GOT3 (cell line): ENCODE results near the gene WNT5B.

Experiments
- DNase-seq: peaks from one replicate; lab custom pipeline; 2025; ENCODE audit warnings: mixed read lengths; lab: John Stamatoyannopoulos, UW

Gene WNT5B

DNA sequence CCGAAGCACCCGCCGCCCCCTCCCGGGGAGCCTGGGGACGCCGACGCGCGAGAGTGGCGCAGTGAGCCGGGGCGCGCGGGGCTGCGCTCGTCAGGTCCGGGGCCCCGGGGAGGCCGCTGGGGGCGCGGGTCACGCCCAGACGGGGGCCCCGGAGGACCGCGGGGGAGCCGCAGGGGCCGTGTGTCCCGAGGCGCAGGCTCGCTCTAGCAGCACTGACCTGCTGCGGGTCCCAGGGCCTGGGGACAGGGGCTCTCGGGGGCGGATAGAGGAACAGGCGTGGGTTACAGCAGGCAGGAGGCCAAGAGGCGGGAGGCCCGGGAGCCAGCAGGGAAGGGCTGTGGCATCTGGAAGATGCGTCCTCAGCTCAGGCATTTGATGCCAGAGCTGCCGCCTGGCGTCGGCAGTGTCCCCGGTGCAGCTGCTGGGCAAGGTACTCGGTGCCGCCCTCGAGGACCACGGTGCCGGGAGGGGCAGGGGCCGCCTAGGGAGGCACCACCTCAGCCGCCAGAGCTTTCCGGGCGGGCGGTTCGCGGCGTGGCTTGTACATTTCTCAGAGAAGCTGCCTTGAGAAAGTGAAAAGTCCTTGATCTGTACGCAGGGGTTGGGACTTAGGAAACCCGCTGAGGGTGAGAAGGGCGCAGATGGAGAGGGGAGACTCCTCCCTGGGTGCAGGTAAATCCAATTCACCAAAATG lies 1.2 kb downstream of the WNT5B start:
- no peak for DNase-seq

DNA sequence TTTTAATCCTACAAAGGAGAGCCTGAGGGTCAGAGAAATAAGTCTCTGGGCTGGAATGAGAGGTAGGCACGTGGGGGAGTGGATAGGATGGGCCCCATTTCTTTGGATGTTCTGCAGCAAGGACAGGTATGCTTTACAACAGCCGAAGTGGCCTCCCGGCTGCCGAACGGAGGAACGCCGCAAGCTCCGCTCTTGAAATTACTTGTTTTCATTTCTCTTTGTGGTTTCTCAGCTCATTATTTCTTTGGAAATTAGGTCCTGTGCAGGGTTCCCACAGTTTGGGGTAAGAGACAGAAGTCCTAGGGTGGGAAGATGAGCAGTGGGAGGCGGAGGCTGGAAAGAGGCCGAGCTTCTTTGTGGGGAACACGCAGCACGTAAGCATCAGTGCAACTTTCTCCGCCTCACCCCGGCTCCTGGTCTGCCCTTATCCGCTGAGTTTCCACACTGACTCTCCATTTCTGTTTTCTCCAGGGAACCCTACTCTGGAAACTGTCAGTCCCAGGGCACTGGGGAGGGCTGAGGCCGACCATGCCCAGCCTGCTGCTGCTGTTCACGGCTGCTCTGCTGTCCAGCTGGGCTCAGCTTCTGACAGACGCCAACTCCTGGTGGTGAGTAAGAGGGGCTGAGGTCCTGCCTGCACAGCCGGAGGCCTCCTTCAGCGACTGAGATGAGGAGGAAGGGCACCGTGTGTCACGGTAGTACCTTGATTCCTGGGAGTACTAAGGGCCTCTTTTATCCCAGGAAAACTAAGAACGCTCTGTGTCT lies 2.0 kb downstream of the WNT5B start:
- DNase-seq: no peak

DNA sequence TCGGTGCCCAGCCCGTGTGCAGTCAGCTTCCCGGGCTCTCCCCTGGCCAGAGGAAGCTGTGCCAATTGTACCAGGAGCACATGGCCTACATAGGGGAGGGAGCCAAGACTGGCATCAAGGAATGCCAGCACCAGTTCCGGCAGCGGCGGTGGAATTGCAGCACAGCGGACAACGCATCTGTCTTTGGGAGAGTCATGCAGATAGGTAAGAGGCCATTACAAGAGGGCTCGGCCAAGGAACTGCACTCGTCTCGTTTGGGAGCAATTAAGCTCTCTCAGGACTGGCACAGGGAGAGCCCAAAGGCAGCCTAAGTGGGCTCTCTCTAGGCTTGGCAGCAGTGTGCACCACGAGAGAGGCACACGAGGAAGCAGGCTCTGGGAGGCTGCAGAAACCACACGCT lies 3.7 kb downstream of the WNT5B start:
- no peak for DNase-seq

DNA sequence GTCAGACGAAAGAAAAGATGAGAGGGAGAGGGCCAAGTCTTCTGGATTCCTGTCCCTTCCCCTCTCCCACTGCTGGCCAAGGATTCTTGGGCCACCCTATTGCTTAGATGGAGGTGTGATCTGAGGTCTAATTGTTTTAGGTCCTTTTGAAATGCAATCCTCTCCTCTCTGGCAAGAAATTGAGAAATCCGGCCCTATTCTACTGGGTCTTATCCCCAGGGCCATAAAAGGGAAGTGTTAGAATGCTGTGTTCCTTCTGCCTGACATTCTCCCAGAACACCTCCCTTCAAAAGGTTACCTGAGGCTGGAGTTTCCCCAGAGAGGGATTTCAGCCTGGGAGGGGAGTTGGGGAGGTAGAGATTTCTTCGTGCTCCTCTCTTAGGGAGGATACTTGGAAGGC lies 4.4 kb downstream of the WNT5B start:
- no peak for DNase-seq

DNA sequence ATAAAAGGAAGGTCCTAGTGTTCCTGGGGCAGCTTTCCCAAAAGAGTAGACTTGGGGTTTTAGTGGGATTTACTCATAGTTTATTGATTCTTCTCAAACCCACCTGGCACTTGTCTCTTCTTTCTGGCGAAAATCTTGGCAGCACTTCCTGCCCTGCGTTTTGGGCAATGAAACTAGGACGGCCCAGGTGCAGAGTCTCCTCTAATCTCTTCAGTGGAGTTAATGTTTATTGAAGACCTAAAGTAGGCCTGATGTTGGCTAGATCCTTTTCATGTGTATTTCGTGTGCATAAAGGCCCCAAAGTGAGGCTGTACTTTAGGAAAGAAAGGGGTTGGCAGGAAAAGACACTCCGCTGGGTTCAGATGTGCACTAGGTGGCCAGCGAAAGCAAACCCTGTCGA lies 5.1 kb downstream of the WNT5B start:
- DNase-seq: no peak

DNA sequence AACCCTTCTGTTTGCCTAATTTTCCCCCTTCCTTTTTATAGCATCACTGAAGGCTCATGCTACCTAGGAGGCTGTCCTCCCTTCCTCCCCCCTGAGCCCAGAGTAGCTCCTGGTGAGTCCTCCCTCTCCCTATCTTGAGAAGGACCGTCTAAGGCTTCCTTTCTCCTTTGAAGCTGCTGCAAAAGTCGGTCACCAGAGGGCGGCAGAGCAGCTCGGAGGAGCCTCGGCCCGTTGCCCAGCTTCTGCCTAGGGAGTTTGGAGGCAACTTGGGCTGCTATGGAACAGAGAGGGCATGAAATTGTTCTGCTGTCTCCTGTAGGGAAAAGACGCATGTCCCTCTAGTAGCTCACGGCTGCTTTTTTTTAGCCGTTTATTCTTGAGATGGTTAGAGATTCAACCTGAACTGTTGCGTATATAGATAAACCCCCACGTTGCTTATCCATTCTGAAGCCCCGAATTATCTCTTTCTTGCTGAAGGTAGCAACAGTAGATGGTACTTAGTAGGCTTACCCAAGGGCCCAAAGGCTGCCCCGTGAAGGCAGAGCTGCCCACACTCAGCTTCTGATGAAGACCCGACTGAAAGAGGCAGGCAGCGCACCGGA lies 5.7 kb downstream of the WNT5B start:
- peak; percentile 10 for DNase-seq

DNA sequence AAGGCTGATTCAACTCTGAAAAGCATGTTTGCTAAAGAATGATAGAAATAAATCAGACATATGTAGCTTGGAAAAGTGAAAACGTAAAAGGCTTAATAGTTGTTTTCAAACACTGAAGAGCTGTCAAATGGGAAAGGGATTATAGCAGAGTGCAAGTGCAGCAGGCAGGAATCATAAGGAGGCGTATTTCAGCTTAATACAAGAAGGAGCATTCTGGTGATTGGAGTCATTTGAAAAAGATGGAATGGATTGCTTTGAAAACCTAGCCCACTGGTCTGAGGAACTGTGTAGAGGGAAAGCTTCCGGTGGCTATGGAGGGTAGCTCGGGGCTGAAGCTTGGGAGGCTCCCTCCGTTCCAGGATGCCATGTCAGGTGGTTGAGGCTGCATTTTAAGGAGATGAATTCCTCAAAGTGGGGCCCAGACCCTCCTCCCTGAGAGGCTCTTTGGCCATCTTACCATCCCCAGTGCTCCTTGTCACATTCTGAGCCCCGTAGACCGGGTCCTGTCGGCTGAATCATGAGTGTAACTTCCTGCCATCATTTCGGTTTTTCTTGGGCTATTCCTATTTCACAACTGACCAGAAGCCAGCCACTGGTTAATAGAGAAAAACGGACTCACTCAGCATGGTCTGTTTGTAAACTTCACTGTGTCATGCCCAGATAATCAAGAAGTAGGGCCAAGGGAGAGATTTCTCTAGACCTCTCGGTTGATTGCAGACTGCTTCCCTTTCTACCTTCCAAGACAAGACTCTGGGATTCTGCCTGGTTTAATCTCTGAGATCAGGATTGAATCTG lies 6.5 kb downstream of the WNT5B start:
- no peak for DNase-seq

DNA sequence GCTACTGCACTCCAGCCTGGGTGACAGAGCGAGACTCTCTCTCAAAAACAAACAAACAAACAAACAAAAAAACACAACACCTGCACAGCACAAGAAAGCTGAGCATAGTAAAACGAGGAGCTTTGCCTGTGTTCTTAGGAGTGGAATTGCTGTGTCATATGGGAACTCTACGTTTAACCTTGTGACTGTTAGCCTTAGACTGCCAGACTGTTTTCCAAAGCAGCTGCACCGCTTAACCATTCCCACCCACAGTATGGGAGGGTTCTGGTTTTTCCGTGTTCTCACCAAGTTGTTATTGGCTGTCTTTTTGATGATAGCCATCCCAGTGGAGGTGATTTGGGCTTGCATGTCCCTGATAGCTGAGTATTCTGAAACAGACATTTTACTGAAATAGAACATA lies 9.2 kb downstream of the WNT5B start:
- DNase-seq: no peak

DNA sequence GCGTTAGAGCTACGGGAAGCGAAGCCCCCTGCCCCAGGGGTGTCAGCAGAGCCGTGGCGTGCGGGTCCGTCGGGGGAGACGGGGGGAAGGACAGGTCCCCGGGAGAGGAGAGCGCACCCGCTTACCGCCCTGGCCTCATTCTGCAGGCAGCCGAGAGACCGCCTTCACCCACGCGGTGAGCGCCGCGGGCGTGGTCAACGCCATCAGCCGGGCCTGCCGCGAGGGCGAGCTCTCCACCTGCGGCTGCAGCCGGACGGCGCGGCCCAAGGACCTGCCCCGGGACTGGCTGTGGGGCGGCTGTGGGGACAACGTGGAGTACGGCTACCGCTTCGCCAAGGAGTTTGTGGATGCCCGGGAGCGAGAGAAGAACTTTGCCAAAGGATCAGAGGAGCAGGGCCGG lies 10.5 kb downstream of the WNT5B start:
- DNase-seq: no peak

DNA sequence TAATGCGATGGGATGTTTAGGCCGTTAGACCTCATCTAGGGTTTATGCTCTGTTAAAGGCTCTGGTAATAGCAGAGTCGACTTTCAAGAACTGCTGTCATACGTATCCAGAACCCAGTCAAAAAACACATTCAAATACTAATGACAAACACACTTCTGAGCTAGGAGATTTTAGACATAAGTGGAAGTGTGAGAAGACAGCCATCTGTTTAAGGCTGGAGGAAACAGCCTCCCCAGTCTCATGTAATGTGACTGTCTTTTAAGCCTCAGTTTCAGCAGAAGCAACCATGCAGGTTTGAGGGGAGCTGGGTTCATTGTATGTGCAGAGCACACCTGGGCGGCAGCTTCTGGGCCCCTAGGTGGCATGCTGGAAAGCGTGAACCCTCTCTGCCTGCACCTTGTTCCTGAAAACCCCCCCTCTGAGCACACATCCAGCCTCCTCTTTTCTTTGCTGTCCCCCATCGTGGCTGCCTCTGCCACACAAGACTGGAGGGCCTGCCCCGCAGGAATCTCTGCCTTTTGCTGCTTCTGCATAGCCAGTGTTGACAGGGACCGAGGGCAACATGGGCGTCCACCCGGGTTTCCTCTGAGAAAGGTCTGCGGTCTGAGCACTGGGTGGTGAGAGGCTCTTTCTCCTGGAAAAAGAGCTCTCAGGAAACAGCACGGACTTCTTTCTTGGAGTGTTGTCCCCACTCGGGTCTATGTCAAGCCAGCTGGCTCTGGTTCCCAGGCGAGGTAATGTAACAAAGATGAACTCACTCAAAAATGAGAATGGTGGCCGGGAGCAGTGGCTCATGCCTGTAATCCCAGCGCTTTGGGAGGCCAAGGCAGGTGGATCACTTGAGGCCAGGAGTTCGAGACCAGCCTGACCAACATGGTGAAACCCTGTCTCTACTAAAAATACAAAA lies 11.6 kb downstream of the WNT5B start:
- DNase-seq: no peak

DNA sequence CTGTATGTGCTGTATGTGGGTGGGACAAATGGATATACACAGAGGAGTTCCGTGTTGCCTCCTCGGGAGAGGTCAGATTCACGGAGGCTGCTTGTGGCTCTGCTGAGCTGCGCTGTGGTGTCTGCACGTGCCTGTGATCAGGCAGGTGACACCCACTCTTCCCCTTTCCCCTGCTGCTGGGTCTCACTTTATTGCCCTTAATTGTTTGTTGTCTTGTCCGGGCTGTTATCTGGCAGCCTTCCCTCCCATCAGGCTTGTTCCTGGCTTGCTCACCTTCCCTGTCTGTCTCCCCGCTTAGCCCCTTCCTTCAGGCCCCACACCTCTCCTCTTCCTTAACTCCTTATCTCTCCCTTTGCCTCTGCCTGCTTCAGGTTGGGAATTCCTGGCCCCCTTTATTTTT lies 13.5 kb downstream of the WNT5B start:
- DNase-seq: no peak

DNA sequence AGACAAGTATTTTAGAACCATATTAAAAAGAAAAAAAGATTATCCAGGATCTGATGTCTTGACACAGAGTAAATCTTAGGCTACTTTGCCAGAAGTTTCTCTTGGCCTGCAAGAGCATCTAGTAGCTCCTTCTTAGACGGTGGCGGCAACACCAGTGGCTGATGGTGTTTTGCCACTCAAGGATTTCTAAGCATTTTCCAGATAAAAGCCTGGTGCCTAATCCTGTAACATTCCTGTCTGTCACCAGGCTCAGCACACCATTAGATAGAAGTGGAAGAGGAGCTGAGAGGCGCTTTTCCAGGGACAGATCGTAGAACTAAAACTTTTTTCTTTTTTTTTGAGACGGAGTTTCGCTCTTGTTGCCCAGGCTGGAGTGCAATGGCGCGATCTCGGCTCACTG lies 14.0 kb downstream of the WNT5B start:
- no peak for DNase-seq

DNA sequence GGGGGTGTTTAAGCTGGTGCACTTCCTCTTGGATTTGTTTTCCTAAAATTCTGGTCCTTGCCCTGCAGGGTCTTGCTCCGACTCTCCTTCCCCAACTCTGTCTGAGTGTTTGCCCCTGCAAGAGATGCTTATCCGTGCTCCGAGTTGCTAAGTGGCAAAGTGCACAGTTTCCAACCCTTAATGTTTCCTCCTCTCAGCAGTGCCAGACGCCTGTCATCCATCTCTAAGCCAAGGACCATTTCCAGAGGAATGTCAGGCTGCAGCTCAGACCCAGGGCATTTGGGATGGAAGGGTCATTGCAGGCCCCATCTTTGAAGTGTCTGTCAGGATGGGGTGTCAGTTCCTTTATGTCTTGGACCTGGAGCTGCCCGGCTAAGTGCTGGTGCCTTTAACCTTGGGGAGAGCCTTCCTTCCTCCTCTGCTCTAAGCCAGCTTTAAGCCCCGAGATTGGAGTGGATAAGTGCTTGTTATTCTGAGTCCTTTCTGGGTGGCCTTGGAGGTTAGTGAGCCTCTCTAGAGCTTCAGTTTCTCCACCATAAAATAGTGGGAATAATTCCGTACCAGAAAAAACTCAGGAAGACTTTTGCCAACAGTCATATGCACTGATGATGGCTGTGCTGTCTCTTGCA lies 15.0 kb downstream of the WNT5B start:
- DNase-seq: no peak

DNA sequence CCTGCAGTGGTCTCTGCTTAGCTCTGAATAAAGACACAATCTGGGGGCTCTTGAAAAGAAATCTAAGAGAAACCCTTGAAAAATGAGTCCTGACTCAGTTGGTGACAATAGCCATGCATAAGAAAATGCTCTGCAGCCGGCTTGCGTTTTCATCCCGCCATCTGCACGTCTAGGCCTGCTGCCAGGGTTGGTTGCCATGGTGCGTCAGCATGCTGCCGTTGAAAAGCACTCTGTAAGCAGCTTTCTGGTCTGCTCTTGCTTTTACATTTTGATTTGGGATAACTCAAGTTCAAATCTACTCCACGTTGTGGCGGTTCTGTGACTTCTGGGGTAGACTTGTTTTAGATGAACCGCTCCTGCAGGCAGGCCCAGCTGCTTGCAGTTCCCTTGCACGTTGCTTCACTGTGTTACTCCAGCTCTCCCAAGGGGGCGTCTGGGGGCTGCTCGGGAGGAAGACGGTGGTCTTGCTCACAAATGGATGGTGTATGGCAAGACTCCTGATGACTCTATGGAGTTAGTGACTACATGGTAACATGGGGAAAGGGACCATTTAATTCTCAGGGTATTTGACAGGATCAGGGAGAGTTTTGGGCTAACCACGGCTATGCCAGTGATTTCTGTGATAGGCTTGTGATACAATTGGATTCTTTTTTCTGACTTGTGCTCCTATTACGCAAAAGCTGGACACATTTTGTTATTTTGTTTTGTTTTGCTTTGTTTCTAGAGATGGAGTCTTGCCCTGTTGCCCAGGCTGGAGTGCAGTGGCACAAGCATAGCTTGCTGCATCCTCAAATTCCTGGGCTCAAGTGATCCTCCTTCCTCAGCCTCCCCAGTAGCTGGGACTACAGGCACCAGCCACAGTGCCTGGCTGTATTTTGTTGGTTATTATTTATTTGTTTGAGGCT lies 15.8 kb downstream of the WNT5B start:
- no peak for DNase-seq

DNA sequence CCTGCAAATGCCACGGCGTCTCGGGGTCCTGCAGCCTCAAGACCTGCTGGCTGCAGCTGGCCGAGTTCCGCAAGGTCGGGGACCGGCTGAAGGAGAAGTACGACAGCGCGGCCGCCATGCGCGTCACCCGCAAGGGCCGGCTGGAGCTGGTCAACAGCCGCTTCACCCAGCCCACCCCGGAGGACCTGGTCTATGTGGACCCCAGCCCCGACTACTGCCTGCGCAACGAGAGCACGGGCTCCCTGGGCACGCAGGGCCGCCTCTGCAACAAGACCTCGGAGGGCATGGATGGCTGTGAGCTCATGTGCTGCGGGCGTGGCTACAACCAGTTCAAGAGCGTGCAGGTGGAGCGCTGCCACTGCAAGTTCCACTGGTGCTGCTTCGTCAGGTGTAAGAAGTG lies 16.8 kb downstream of the WNT5B start:
- no peak for DNase-seq

DNA sequence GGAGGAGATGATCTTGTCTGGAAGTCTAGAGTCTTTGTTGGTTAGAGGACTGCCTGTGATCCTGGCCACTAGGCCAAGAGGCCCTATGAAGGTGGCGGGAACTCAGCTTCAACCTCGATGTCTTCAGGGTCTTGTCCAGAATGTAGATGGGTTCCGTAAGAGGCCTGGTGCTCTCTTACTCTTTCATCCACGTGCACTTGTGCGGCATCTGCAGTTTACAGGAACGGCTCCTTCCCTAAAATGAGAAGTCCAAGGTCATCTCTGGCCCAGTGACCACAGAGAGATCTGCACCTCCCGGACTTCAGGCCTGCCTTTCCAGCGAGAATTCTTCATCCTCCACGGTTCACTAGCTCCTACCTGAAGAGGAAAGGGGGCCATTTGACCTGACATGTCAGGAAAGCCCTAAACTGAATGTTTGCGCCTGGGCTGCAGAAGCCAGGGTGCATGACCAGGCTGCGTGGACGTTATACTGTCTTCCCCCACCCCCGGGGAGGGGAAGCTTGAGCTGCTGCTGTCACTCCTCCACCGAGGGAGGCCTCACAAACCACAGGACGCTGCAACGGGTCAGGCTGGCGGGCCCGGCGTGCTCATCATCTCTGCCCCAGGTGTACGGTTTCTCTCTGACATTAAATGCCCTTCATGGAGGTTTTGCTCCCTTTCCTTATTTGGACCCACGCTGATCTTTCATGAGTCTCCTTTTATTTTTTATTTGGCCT lies 17.7 kb downstream of the WNT5B start:
- no peak for DNase-seq

DNA sequence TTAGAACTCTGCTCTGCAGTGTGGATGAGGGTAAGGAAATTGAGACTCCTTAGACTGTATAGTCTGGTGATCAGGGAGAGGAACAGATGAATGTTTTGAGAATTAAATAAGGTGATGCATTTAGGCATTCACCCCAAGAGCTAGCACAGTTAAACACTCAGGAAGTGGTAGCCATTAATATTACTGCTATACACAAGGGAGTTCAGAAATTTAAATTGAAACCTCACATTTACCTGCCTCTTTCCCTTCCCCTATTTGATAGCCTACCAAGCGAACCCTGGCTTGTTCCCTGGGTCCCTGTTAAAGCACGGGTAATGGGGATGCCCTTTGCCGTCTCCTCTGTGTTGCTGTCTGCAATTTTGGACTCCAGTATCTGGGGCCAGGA lies 18.2 kb downstream of the WNT5B start:
- no peak for DNase-seq

DNA sequence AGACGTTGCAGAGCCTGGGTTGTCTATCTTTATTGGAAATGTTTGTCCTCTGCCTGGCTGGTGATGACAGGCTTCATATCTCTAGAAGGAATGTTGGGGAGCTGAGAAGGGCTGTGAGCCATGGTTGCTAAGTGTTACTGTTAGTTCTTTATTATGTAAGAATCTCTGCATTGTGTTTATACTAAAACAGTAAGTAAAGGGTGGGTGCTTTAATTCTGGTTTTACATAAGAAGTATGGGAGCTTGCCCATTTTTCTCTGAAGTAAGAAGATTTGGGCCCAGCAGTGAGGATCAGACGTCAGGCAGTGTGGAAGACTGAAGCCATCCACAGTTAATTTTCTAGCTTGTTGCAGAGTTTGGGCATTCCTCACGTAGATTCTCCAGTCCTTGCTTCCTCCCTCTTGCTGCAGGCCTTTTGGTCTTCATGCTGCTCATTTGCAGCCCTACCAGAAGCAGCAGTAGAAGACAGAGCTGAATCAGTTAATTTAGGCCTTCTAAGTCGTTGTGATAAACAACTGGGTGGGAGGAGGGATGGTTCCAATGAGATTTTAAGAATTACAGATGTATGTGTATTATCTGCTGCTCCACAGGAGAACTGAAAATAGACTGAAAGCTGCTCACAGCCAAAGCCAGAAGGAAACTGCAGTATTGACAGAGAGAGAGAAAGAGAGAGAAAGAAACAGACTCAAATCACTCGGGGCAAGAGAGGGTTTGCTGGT lies 21.4 kb downstream of the WNT5B start:
- DNase-seq: no peak

DNA sequence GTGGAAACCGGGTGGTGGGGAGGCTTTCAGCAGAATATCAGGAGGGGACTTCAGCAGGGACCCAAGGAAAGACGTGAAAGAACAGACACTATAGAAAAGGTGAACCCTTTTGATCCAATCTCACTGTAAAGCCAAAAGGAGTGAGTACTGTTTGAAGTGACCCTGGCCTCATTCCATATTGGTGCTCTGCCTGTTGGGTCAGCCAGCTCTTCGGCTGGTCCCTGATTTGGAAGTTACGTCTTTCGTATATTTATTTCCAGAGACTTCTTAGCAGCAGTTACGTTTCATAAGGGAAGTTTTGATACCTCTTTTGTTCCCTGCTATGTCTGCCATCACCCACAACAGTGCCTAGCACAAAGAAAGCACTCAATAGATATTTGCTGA lies 21.9 kb downstream of the WNT5B start:
- no peak for DNase-seq
